Trophoblast cell (in vitro differentiated cells and primary cell): ENCODE data around the gene ATP6V0B.

Experiments used
- DNase-seq, 2 donors: peaks; one replicate each; pipeline ENCODE4 v3.0.0-alpha.2; 2016
- H2AFZ ChIP-seq: 2 replicates; pipeline ENCODE4 v1.6.1; 2013; ENCODE audit warnings: low read length, moderate library complexity, mild to moderate bottlenecking; ENCODE audit not compliant: insufficient read depth, poor library complexity
- H2AK5ac ChIP-seq: 2 replicates; pipeline ENCODE4 v1.6.1; 2013; ENCODE audit warnings: mild to moderate bottlenecking, low read length
- H2BK120ac ChIP-seq: 2 replicates; pipeline ENCODE4 v1.6.1; 2013; ENCODE audit warnings: low read length, mild to moderate bottlenecking, moderate library complexity; ENCODE audit not compliant: insufficient read depth, poor library complexity
- H2BK12ac ChIP-seq: 2 replicates; pipeline ENCODE4 v1.6.1; 2013; ENCODE audit warnings: mild to moderate bottlenecking, low read length, moderate library complexity
- H2BK5ac ChIP-seq: 2 replicates; pipeline ENCODE4 v1.6.1; 2013; ENCODE audit warnings: low read length, low read depth, moderate library complexity, mild to moderate bottlenecking; ENCODE audit not compliant: poor library complexity
- H3K14ac ChIP-seq: 2 replicates; pipeline ENCODE4 v1.6.1; 2013; ENCODE audit warnings: mild to moderate bottlenecking, low read length
- H3K18ac ChIP-seq: 2 replicates; pipeline ENCODE4 v1.6.1; 2013; ENCODE audit warnings: mild to moderate bottlenecking, low read length
- H3K23ac ChIP-seq: 2 replicates; pipeline ENCODE4 v1.6.1; 2013; ENCODE audit warnings: low read length
- H3K27ac ChIP-seq: 2 replicates; pipeline ENCODE4 v1.5.1; 2013; ENCODE audit warnings: low read depth, mild to moderate bottlenecking, inconsistent platforms, low read length, moderate library complexity
- H3K27me3 ChIP-seq: 2 replicates; pipeline ENCODE4 v1.6.1; 2013; ENCODE audit warnings: inconsistent platforms, mild to moderate bottlenecking, low read length, moderate library complexity; ENCODE audit not compliant: insufficient read depth
- H3K36me3 ChIP-seq, 2 experiments: 1 replicate in 1 of 2; 2 replicates in 1 of 2; pipeline ENCODE4 v1.6.1; 2013; ENCODE audit warnings: low read length in 2 of 2, mild to moderate bottlenecking in 2 of 2, moderate library complexity in 1 of 2; ENCODE audit not compliant: insufficient read depth in 2 of 2, control insufficient read depth in 1 of 2
- H3K4ac ChIP-seq: 2 replicates; pipeline ENCODE4 v1.6.1; 2013; ENCODE audit warnings: low read depth, mild to moderate bottlenecking, low read length, moderate library complexity
- H3K4me1 ChIP-seq, 2 experiments: 1 replicate in 1 of 2; 2 replicates in 1 of 2; pipeline ENCODE4 v1.6.1; 2013; ENCODE audit warnings: low read length in 2 of 2, mild to moderate bottlenecking in 2 of 2, moderate library complexity in 1 of 2; ENCODE audit not compliant: insufficient read depth in 2 of 2, control insufficient read depth in 1 of 2
- H3K4me2 ChIP-seq: 2 replicates; pipeline ENCODE4 v1.6.1; 2013; ENCODE audit warnings: inconsistent platforms, mild to moderate bottlenecking, low read length, moderate library complexity
- H3K4me3 ChIP-seq: 2 replicates; pipeline ENCODE4 v1.5.1; 2013; ENCODE audit warnings: mild to moderate bottlenecking, low read depth, low read length, inconsistent platforms
- H3K79me1 ChIP-seq: one replicate; pipeline ENCODE4 v1.6.1; 2013; ENCODE audit warnings: low read length
- H3K79me2 ChIP-seq: 2 replicates; pipeline ENCODE4 v1.6.1; 2013; ENCODE audit warnings: low read length, mild to moderate bottlenecking; ENCODE audit not compliant: control insufficient read depth, insufficient read depth, poor library complexity
- H3K9ac ChIP-seq: 2 replicates; pipeline ENCODE4 v1.6.1; 2013; ENCODE audit warnings: mild to moderate bottlenecking, low read length
- H3K9me3 ChIP-seq: 2 replicates; pipeline ENCODE4 v1.6.1; 2013; ENCODE audit warnings: low read depth, mild to moderate bottlenecking, control low read depth, inconsistent platforms, low read length; ENCODE audit not compliant: insufficient read depth
- H4K12ac ChIP-seq: 2 replicates; pipeline ENCODE4 v1.6.1; 2013; ENCODE audit warnings: low read depth, mild to moderate bottlenecking, low read length, moderate library complexity
- H4K8ac ChIP-seq: 2 replicates; pipeline ENCODE4 v1.6.1; 2013; ENCODE audit warnings: low read depth, mild to moderate bottlenecking, low read length, moderate library complexity
- H4K91ac ChIP-seq: one replicate; pipeline ENCODE4 v1.6.1; 2013; ENCODE audit warnings: low read depth, mild to moderate bottlenecking, low read length, moderate library complexity
- WGBS: extraction: QIAGEN DNeasy Blood & Tissue Kit; methylation state at CpG from one replicate; pipeline ENCODE4 v1.1.7; 2013; ENCODE audit warnings: missing lambda C conversion rate; ENCODE audit not compliant: insufficient read length, insufficient coverage; ENCODE audit errors: extremely low coverage; 5-methylcytosine and 5-hydroxymethylcytosine counted together

Gene ATP6V0B

GRCh38 chr1:43981636-43982035, 6.9 kb downstream of the ATP6V0B start:
- Histone ChIP-seq H2BK120ac (no peak overlapping the region), H2BK5ac (no peak overlapping the region), H3K23ac (no peak overlapping the region), H3K79me2 (peaks cover 9% of the 10 kb centered on the region), H3K27me3 (no peaks in the 10 kb centered on the region), H4K91ac (no peak overlapping the region), H2AK5ac (no peak overlapping the region), H3K4me1 (peaks cover 9 to 14% of the 10 kb centered on the region in 2 experiments), H3K18ac (no peak overlapping the region), H4K8ac (no peak overlapping the region), H3K4me3 (no peak overlapping the region), H3K27ac (no peak overlapping the region), H3K36me3 (peaks cover 49% of the 10 kb centered on the region in 2 experiments), H3K9me3 (no peaks in the 10 kb centered on the region), H3K9ac (no peak overlapping the region), H3K14ac (no peak overlapping the region), H3K4ac (no peak overlapping the region), H4K12ac (no peak overlapping the region), H3K79me1 (peaks cover 8% of the 10 kb centered on the region), H2BK12ac (no peak overlapping the region), H2AFZ (no peak overlapping the region), H3K4me2 (no peak overlapping the region)
- no peak for DNase-seq
- WGBS = no CpG with 5 or more reads among the region's 20 CpGs

- no peak overlapping the region for H4K12ac ChIP-seq
- no peak overlapping the region for H2AK5ac ChIP-seq
- H2BK120ac ChIP-seq = no peak overlapping the region
- H3K36me3 ChIP-seq = peaks cover 45 to 48% of the 10 kb centered on the region in 2 experiments
- H3K4me3 ChIP-seq = no peak overlapping the region
- no peaks in the 10 kb centered on the region for H3K27me3 ChIP-seq
- no peak overlapping the region for H2BK12ac ChIP-seq
- H4K91ac ChIP-seq = no peak overlapping the region
- H3K14ac ChIP-seq = no peak overlapping the region
- H3K4ac ChIP-seq = no peak overlapping the region
- no peak overlapping the region for H3K18ac ChIP-seq
- no peak overlapping the region for H3K4me2 ChIP-seq
- no peak for DNase-seq
- WGBS = no CpG with 5 or more reads among the region's 8 CpGs
- no peak overlapping the region for H2BK5ac ChIP-seq
- H3K27ac ChIP-seq = no peak overlapping the region
- no peak overlapping the region for H3K23ac ChIP-seq
- no peaks in the 10 kb centered on the region for H3K9me3 ChIP-seq
- peaks cover 9% of the 10 kb centered on the region for H3K79me2 ChIP-seq
- peaks cover 9 to 14% of the 10 kb centered on the region in 2 experiments for H3K4me1 ChIP-seq
- no peak overlapping the region for H3K9ac ChIP-seq
- no peak overlapping the region for H2AFZ ChIP-seq
- H4K8ac ChIP-seq = no peak overlapping the region
- peaks cover 8% of the 10 kb centered on the region for H3K79me1 ChIP-seq
Measured at GRCh38 chr1:43982241-43982640, 7.5 kb downstream of the ATP6V0B start.

- no CpG with 5 or more reads among the region's 15 CpGs for WGBS
Measured at GRCh38 chr1:43982808-43983207, 8.0 kb downstream of the ATP6V0B start.

GRCh38 chr1:43983253-43983899, 8.6 kb downstream of the ATP6V0B start:
- H3K4me1 ChIP-seq = peaks cover 7 to 10% of the 10 kb centered on the region in 2 experiments
- no peak overlapping the region for H3K18ac ChIP-seq
- H4K12ac ChIP-seq = no peak overlapping the region
- no peak overlapping the region for H3K9ac ChIP-seq
- H2BK120ac ChIP-seq = no peak overlapping the region
- H3K36me3 ChIP-seq = peaks cover 38 to 40% of the 10 kb centered on the region in 2 experiments
- peaks cover 8% of the 10 kb centered on the region for H3K79me1 ChIP-seq
- no peak for DNase-seq
- no peak overlapping the region for H3K27ac ChIP-seq
- H3K4me2 ChIP-seq = no peak overlapping the region
- H3K23ac ChIP-seq = no peak overlapping the region
- WGBS = no CpG with 5 or more reads among the region's 12 CpGs
- no peak overlapping the region for H4K91ac ChIP-seq
- peaks cover 3% of the 10 kb centered on the region for H3K9me3 ChIP-seq
- H3K4ac ChIP-seq = no peak overlapping the region
- no peak overlapping the region for H3K14ac ChIP-seq
- H2AFZ ChIP-seq = no peak overlapping the region
- H2AK5ac ChIP-seq = no peak overlapping the region
- no peak overlapping the region for H2BK12ac ChIP-seq
- no peak overlapping the region for H2BK5ac ChIP-seq
- H3K27me3 ChIP-seq = no peaks in the 10 kb centered on the region
- H3K4me3 ChIP-seq = no peak overlapping the region
- H3K79me2 ChIP-seq = peaks cover 9% of the 10 kb centered on the region
- no peak overlapping the region for H4K8ac ChIP-seq

More at GRCh38 chr1:43982808-43983207, 8.0 kb downstream of the ATP6V0B start:
- Histone ChIP-seq H3K9me3 (peaks cover 1% of the 10 kb centered on the region), H3K27me3 (no peaks in the 10 kb centered on the region), H2BK12ac (no peak overlapping the region), H3K4me1 (peaks cover 9 to 14% of the 10 kb centered on the region in 2 experiments), H2AFZ (no peak overlapping the region), H3K27ac (no peak overlapping the region), H3K4me2 (no peak overlapping the region), H3K14ac (no peak overlapping the region), H4K12ac (no peak overlapping the region), H3K4me3 (no peak overlapping the region), H3K36me3 (peaks cover 43 to 45% of the 10 kb centered on the region in 2 experiments), H4K91ac (no peak overlapping the region), H3K79me2 (peaks cover 9% of the 10 kb centered on the region), H4K8ac (no peak overlapping the region), H2BK5ac (no peak overlapping the region), H3K18ac (no peak overlapping the region), H3K4ac (no peak overlapping the region), H3K9ac (no peak overlapping the region), H3K23ac (no peak overlapping the region), H2BK120ac (no peak overlapping the region), H3K79me1 (peaks cover 8% of the 10 kb centered on the region), H2AK5ac (no peak overlapping the region)
- DNase-seq = no peak
